Measurements from ENCODE around the gene VPS35L. TPM values are rescaled to one million over a fixed set of nuclear protein-coding genes. Genes with fewer than 3 reads are reported as not detected.

VPS35L gene
- total RNA-seq, 1 donor from 2014 or later: 6.8 TPM

DNA sequence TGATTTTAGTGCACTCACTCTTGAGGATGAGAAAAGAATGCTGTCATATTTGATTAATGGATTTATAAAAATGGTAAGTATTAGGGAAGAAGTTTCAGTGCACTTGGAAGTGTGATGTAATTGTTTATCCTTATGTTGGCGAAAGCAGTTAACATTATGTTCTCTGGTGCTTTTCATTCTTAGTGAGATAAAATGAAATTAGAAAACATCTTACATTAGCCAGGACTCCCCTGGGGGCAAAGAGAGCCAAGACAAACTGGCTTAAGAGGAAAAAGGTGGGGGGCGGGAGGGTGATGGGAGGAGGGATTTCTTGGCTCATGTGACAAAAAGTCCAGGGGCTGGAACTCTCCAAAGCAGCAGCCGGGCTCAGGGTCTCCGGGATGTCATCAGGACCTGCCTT, 89.4 kb downstream of the VPS35L start:
- no peak for FAIRE-seq
- TF ChIP-seq, protein P1, sequence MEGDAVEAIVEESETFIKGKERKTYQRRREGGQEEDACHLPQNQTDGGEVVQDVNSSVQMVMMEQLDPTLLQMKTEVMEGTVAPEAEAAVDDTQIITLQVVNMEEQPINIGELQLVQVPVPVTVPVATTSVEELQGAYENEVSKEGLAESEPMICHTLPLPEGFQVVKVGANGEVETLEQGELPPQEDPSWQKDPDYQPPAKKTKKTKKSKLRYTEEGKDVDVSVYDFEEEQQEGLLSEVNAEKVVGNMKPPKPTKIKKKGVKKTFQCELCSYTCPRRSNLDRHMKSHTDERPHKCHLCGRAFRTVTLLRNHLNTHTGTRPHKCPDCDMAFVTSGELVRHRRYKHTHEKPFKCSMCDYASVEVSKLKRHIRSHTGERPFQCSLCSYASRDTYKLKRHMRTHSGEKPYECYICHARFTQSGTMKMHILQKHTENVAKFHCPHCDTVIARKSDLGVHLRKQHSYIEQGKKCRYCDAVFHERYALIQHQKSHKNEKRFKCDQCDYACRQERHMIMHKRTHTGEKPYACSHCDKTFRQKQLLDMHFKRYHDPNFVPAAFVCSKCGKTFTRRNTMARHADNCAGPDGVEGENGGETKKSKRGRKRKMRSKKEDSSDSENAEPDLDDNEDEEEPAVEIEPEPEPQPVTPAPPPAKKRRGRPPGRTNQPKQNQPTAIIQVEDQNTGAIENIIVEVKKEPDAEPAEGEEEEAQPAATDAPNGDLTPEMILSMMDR (IDR thresholded peaks at IDR 0.05; ENCODE audit: insufficient read depth, low read length, severe bottlenecking): no peak
- no peak for DNase-seq (ENCODE audit: low read depth)
- Histone ChIP-seq H3K36me3 (ENCODE audit: control insufficient read depth, insufficient read depth, low read length) (peaks cover 6% of the 10 kb centered on the region), H3K4me3 (ENCODE audit: low read depth, low read length) (no peak overlapping the region), H3K27me3 (ENCODE audit: control insufficient read depth, insufficient read depth, low read length) (no peaks in the 10 kb centered on the region)

DNA sequence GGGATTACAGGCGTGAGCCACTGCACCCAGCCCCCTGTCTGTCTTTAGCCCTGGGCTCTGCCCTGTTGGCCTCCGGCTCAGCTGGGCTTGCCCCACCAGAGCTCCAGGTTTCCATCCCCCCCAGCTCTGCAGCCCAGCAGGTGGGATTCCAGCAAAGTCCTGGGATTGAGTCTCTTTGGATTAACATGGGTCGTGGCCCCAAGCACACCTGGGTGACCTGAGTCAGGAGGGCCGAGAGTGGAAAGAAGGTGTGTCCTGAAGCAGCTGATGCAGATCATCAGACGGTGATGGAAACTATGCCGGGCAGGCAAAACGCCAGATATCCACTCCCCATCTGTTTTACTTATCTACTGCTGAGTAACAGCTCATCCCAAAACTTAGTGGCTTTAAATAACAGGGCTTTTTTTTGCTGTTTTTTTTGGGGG, 90.1 kb downstream of the VPS35L start:
- Histone ChIP-seq H3K4me3 (ENCODE audit: low read depth, low read length) (no peak overlapping the region), H3K27me3 (ENCODE audit: control insufficient read depth, insufficient read depth, low read length) (no peaks in the 10 kb centered on the region), H3K36me3 (ENCODE audit: control insufficient read depth, insufficient read depth, low read length) (peaks cover 3% of the 10 kb centered on the region)
- FAIRE-seq (no peak), DNase-seq (ENCODE audit: low read depth) (no peak)
- TF ChIP-seq, protein P1 (IDR thresholded peaks at IDR 0.05; ENCODE audit: insufficient read depth, low read length, severe bottlenecking): no peak

DNA sequence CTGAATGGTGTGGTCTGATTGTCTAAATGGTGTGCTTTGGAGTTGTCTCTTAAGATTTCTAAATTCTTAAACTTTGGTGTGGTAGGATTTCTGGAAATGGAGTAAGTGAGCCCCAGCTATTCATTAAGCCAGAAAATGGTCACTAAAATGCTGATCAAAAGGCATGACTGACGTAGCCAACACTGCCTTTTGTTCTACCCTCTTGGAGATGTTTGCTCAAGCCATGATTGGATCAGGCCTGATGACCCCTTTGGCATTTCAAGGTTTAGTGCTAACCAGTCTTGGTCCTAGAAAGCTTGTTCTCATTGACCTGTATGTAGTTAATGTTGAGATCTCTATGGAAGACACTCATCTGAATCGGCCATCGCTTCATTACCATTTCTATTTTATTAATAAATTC, 94.5 kb downstream of the VPS35L start:
- H3K36me3 ChIP-seq (ENCODE audit: control insufficient read depth, insufficient read depth, low read length): peaks cover 7% of the 10 kb centered on the region
- TF ChIP-seq, protein P1 (IDR thresholded peaks at IDR 0.05; ENCODE audit: insufficient read depth, low read length, severe bottlenecking): no peak

GRCh38 chr16:19654147-19654546, 98.6 kb downstream of the VPS35L start:
- FAIRE-seq (no peak), DNase-seq (ENCODE audit: low read depth) (no peak)
- TF ChIP-seq, protein P1 (IDR thresholded peaks at IDR 0.05; ENCODE audit: insufficient read depth, low read length, severe bottlenecking): no peak
- H3K4me3 ChIP-seq (ENCODE audit: low read depth, low read length): no peak overlapping the region
- no peaks in the 10 kb centered on the region for H3K27me3 ChIP-seq (ENCODE audit: control insufficient read depth, insufficient read depth, low read length)
- peaks cover 10% of the 10 kb centered on the region for H3K36me3 ChIP-seq (ENCODE audit: control insufficient read depth, insufficient read depth, low read length)

More for the DNA sequence above, 94.5 kb downstream of the VPS35L start:
- no peaks in the 10 kb centered on the region for H3K27me3 ChIP-seq (ENCODE audit: control insufficient read depth, insufficient read depth, low read length)
- DNase-seq (ENCODE audit: low read depth): no peak
- H3K4me3 ChIP-seq (ENCODE audit: low read depth, low read length): no peak overlapping the region
- no peak for FAIRE-seq

DNA sequence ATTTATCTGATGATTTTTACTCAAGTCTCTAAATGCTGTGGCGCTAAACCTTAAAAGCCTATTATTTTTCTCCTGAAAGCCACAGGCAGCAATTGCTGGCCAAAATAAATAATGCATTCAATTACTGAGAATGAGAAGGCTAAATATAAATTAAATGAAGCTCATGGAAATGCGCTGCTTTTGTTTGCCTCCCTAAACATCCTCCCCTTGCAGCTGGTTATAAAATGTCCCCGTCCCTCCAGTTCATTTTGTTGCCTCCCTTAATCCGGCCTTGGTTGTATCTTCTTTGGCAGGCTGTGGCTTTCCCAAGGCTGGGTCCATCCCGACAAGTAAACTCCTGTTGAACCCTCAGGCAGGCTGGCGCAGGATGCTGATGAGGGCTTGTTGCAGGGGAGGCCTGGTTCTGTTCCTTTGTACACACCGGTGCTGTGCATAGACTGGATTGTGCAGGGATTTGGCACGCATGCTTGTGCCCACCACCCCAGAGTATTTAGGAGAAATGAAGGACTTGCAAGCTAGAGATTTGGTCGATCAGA, 99.8 kb downstream of the VPS35L start:
- FAIRE-seq: no peak
- Histone ChIP-seq H3K36me3 (ENCODE audit: control insufficient read depth, insufficient read depth, low read length) (peaks cover 10% of the 10 kb centered on the region), H3K4me3 (ENCODE audit: low read depth, low read length) (no peak overlapping the region), H3K27me3 (ENCODE audit: control insufficient read depth, insufficient read depth, low read length) (no peaks in the 10 kb centered on the region)
- DNase-seq (ENCODE audit: low read depth): no peak
- TF ChIP-seq, protein P1 (IDR thresholded peaks at IDR 0.05; ENCODE audit: insufficient read depth, low read length, severe bottlenecking): no peak

DNA sequence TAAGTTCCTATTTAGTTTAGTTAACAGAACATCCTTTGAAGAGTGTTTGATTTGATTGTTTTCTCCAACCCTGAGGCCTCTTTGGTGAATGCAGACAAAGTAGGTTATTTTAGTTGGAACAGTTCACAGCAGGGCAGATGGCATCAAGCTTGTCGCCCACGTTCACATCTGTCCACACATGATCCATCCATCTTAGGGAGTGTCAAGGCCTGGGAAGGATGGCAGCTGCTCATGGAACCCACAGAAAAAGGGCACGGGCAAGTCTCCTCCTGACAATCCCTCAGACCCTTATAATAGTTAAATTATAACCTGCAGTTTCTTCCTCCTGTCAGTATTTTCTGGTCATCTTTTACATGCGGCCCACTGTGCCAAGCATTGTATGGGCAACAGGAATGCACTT, 102.3 kb downstream of the VPS35L start:
- Histone ChIP-seq H3K4me3 (ENCODE audit: low read depth, low read length) (no peak overlapping the region), H3K36me3 (ENCODE audit: control insufficient read depth, insufficient read depth, low read length) (peaks cover 4% of the 10 kb centered on the region), H3K27me3 (ENCODE audit: control insufficient read depth, insufficient read depth, low read length) (no peaks in the 10 kb centered on the region)
- no peak for DNase-seq (ENCODE audit: low read depth)
- no peak for FAIRE-seq
- TF ChIP-seq, protein P1 (IDR thresholded peaks at IDR 0.05; ENCODE audit: insufficient read depth, low read length, severe bottlenecking): no peak

Data from bronchial epithelial cell (primary cell).